ENCODE results near the gene NOL6. TPM values are rescaled to one million over a fixed set of nuclear protein-coding genes. Genes with fewer than 3 reads are reported as not detected.
"Not testable (repeated sequence)": the region's sequence is repeated elsewhere in the genome, so short reads cannot be mapped to it uniquely, and the experiment has no call there.

NOL6 gene, protein sequence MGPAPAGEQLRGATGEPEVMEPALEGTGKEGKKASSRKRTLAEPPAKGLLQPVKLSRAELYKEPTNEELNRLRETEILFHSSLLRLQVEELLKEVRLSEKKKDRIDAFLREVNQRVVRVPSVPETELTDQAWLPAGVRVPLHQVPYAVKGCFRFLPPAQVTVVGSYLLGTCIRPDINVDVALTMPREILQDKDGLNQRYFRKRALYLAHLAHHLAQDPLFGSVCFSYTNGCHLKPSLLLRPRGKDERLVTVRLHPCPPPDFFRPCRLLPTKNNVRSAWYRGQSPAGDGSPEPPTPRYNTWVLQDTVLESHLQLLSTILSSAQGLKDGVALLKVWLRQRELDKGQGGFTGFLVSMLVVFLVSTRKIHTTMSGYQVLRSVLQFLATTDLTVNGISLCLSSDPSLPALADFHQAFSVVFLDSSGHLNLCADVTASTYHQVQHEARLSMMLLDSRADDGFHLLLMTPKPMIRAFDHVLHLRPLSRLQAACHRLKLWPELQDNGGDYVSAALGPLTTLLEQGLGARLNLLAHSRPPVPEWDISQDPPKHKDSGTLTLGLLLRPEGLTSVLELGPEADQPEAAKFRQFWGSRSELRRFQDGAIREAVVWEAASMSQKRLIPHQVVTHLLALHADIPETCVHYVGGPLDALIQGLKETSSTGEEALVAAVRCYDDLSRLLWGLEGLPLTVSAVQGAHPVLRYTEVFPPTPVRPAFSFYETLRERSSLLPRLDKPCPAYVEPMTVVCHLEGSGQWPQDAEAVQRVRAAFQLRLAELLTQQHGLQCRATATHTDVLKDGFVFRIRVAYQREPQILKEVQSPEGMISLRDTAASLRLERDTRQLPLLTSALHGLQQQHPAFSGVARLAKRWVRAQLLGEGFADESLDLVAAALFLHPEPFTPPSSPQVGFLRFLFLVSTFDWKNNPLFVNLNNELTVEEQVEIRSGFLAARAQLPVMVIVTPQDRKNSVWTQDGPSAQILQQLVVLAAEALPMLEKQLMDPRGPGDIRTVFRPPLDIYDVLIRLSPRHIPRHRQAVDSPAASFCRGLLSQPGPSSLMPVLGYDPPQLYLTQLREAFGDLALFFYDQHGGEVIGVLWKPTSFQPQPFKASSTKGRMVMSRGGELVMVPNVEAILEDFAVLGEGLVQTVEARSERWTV
- 34.3 and 34.4 TPM in 2 replicates for total RNA-seq
- long read RNA-seq, full-length matches to known transcripts = 6 of 24 reads
- long read RNA-seq, partial matches to known transcripts = 15 of 24 reads
- long read RNA-seq, other reads (novel, unspliced or antisense) = 3 of 24 reads

DNA sequence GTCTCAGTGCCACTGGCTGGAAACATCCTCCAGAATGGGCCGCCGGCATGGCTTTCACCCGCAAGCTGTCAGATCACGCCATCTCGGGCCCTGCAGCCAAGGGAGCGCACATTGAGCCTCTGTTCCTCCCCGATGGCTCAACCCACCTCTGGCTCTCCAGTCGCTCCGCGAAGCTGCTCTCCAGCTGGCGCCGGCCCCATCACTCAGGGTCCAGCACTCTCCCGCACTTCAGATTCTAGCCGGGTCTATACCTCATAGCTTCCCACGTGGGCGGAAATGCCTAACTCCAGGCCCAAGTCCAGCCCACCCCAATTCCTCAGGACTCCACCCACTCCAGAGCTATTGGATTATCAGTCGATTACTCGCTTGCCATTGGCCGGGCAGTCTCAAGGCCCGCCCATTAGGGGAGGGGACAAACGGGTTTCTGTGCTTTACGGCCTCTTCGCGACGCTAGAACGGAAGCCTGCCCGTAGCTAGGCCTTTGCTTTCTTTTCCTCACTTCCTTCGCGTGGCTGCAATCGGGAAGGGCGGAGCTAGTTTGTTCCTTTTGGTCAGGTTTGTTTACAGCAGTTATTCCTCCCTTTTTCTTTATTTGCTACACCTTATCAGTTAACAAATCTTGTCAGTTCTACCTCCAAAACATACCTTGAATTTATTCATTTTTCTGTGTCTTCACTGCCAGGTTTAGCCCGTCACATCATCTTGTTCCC lies at the start of gene NOL6:
Gene NOL6 (minus strand): TSS at position 282 of the 710 bp plus-strand sequence. CDS start 82 bp downstream, at position 200.
- peak; percentile 99 for DNase-seq (ENCODE audit: extremely low spot score, unreplicated experiment)
- TF ChIP-seq, protein P1, sequence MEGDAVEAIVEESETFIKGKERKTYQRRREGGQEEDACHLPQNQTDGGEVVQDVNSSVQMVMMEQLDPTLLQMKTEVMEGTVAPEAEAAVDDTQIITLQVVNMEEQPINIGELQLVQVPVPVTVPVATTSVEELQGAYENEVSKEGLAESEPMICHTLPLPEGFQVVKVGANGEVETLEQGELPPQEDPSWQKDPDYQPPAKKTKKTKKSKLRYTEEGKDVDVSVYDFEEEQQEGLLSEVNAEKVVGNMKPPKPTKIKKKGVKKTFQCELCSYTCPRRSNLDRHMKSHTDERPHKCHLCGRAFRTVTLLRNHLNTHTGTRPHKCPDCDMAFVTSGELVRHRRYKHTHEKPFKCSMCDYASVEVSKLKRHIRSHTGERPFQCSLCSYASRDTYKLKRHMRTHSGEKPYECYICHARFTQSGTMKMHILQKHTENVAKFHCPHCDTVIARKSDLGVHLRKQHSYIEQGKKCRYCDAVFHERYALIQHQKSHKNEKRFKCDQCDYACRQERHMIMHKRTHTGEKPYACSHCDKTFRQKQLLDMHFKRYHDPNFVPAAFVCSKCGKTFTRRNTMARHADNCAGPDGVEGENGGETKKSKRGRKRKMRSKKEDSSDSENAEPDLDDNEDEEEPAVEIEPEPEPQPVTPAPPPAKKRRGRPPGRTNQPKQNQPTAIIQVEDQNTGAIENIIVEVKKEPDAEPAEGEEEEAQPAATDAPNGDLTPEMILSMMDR (IDR thresholded peaks at IDR 0.05) = no peak
- Mint-ChIP-seq H3K27ac (ENCODE audit: unreplicated experiment) (peak within 1 kb of the TSS; percentile 95), H3K36me3 (ENCODE audit: unreplicated experiment) (peaks cover 23% of the 10 kb centered on the region), H3K9me3 (ENCODE audit: unreplicated experiment) (no peaks in the 10 kb centered on the region), H3K27me3 (ENCODE audit: unreplicated experiment) (no peaks in the 10 kb centered on the region), H3K4me1 (ENCODE audit: unreplicated experiment) (peaks cover 23% of the 10 kb centered on the region), H3K4me3 (ENCODE audit: unreplicated experiment) (peak within 1 kb of the TSS; percentile 99)

DNA sequence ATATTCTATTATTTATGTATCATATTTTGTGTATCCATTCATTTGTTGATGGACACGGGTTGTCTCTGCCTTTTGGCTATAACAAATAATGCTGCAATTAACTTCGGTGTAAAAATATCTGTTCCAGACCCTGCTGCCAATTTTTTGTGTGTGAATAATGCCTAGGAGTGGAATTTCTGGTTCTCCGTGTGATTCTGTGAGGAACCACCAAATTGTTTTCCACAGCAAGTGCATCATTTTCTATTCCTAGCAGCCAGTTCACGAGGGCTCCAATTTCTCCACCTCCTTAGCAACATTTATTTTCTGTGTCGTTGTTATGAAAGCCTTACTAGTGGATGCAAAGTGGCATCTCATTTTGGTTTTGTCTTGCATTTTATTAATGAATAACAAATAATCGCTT lies 48.1 kb upstream of the NOL6 start:
- H3K27me3 Mint-ChIP-seq (ENCODE audit: unreplicated experiment); H3K4me3 Mint-ChIP-seq (ENCODE audit: unreplicated experiment); DNase-seq (ENCODE audit: extremely low spot score, unreplicated experiment); H3K36me3 Mint-ChIP-seq (ENCODE audit: unreplicated experiment); H3K27ac Mint-ChIP-seq (ENCODE audit: unreplicated experiment); H3K9me3 Mint-ChIP-seq (ENCODE audit: unreplicated experiment): not testable (repeated sequence)
- peaks cover 30% of the 10 kb centered on the region for H3K4me1 Mint-ChIP-seq (ENCODE audit: unreplicated experiment)

DNA sequence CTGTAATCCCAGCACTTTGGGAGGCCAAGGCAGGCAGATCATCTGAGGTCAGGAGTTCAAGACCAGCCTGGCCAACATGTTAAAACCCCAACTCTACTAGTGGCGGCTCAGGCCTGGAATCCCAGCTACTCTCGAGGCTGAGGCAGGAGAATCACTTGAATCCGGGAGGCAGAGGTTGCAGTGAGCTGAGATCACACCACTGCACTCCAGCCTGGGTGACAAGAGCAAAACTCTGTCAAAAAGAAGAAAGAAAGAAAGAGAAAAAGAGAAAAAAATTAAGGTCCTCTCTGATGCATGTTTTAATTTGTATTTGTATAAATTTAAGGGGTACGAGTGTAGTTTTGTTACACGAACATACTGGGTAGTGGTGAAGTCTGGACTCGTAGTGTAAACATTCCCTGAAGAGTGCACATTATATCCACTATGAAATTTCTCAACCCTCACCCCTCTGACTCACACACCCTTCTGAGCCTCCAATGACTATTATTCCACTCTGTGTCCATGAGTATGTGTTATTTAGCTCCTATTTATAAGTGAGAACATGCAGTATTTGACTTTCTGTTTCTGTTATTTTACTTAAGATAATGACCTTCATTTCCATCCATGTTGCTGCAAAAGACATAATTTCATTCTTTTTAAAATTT lies 44.3 kb upstream of the NOL6 start:
- H3K4me3 Mint-ChIP-seq (ENCODE audit: unreplicated experiment); H3K9me3 Mint-ChIP-seq (ENCODE audit: unreplicated experiment); H3K27me3 Mint-ChIP-seq (ENCODE audit: unreplicated experiment); DNase-seq (ENCODE audit: extremely low spot score, unreplicated experiment); H3K36me3 Mint-ChIP-seq (ENCODE audit: unreplicated experiment): not testable (repeated sequence)
- Mint-ChIP-seq H3K4me1 (ENCODE audit: unreplicated experiment) (peaks cover 15% of the 10 kb centered on the region), H3K27ac (ENCODE audit: unreplicated experiment) (peak overlapping the region; percentile 73)

DNA sequence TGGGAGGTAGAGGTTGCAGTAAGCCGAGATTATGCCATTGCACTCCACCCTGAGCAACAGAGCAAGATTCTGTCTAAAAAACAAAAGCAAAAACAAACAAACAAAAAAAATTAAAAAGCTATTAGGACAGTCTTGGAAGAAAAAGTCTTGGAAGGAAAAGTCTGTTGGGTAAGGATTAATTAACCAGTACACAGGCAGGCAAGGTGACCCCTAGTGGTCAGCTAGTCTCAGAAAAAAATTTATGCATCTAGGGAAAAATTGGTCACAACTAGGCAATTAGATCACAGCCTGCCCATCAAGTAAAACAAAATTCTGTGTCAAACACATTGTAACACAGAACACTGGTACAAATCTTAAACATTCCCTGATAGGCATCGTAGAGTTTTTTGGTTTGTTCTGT lies 43.6 kb upstream of the NOL6 start:
- Mint-ChIP-seq H3K4me3 (ENCODE audit: unreplicated experiment) (no peak overlapping the region), H3K27ac (ENCODE audit: unreplicated experiment) (peak overlapping the region; percentile 73), H3K4me1 (ENCODE audit: unreplicated experiment) (peaks cover 13% of the 10 kb centered on the region), H3K27me3 (ENCODE audit: unreplicated experiment) (no peaks in the 10 kb centered on the region), H3K36me3 (ENCODE audit: unreplicated experiment) (no peaks in the 10 kb centered on the region), H3K9me3 (ENCODE audit: unreplicated experiment) (no peaks in the 10 kb centered on the region)
- TF ChIP-seq, protein P1 (IDR thresholded peaks at IDR 0.05) = peak; percentile 70
- DNase-seq (ENCODE audit: extremely low spot score, unreplicated experiment) = no peak

DNA sequence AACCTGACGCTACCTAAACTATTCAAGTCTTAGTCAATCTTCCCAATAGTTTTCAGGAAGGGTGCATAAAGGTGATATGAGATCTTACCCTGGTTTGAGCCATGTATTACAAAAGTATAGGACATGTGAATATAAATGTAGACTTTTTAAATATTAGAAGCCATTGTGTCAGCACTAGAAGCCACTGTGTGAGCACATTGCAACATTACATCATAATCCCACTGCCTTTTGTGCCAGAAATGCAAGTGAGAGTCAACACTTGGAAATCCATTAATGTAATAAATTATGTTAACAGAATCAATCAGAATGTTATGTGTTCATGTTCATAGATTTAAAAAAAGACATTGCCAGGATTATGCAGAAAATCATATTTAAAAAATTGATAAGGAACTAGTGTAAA lies 42.7 kb upstream of the NOL6 start:
- not testable (repeated sequence) for DNase-seq (ENCODE audit: extremely low spot score, unreplicated experiment); H3K27me3 Mint-ChIP-seq (ENCODE audit: unreplicated experiment); H3K27ac Mint-ChIP-seq (ENCODE audit: unreplicated experiment); H3K4me3 Mint-ChIP-seq (ENCODE audit: unreplicated experiment); H3K36me3 Mint-ChIP-seq (ENCODE audit: unreplicated experiment); H3K9me3 Mint-ChIP-seq (ENCODE audit: unreplicated experiment)
- H3K4me1 Mint-ChIP-seq (ENCODE audit: unreplicated experiment) = peaks cover 13% of the 10 kb centered on the region

DNA sequence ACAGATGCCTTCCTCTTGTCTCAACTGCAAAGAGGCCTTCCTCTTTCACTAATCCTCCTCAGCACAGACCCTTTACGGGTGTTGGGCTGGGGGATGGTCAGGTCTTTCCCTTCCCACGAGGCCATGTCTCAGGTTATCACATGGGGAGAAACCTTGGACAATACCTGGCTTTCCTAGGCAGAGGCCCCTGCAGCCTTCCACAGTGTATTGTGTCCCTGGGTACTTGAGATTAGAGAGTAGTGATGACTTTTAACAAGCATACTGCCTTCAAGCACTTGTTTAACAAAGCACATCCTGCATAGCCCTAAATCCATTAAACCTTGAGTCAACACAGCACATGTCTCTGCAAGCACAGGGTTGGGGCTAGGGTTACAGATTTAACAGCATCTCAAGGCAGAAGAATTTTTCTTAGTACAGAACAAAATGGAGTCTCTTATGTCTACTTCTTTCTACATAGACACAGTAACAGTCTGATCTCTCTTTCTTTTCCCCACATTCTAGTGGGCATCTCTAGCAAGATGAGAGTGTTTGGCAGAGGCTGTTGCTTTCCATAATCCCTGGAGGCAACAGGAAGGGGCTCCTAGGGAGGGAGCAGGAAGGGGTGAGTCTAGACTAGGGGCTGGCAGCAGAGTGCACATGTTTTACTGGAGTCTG lies 41.7 kb upstream of the NOL6 start:
- H3K36me3 Mint-ChIP-seq (ENCODE audit: unreplicated experiment); DNase-seq (ENCODE audit: extremely low spot score, unreplicated experiment); H3K4me3 Mint-ChIP-seq (ENCODE audit: unreplicated experiment); H3K27me3 Mint-ChIP-seq (ENCODE audit: unreplicated experiment); H3K9me3 Mint-ChIP-seq (ENCODE audit: unreplicated experiment): not testable (repeated sequence)
- Mint-ChIP-seq H3K4me1 (ENCODE audit: unreplicated experiment) (peaks cover 15% of the 10 kb centered on the region), H3K27ac (ENCODE audit: unreplicated experiment) (peak overlapping the region; percentile 37)

DNA sequence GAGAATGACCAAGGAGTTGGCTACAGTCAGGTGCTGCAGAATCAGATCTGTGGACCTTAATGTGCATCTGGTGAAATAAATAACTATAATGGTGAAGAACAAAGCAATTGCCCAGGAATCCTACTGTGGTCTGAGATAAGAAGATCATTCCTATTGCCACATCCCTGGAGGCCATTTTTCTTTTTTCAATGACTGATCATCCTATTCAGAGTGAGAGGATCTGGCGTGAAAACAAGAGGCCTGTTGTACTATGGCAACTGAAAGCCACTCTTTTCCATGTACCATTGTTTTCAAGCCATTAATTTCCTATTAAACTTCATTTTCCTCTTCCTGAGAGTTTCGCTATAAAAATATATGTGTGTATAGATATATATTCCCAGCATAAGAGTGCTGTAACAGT lies 38.8 kb upstream of the NOL6 start:
- not testable (repeated sequence) for H3K36me3 Mint-ChIP-seq (ENCODE audit: unreplicated experiment); H3K27me3 Mint-ChIP-seq (ENCODE audit: unreplicated experiment); DNase-seq (ENCODE audit: extremely low spot score, unreplicated experiment); H3K4me3 Mint-ChIP-seq (ENCODE audit: unreplicated experiment); H3K27ac Mint-ChIP-seq (ENCODE audit: unreplicated experiment); H3K9me3 Mint-ChIP-seq (ENCODE audit: unreplicated experiment)
- H3K4me1 Mint-ChIP-seq (ENCODE audit: unreplicated experiment) = peaks cover 20% of the 10 kb centered on the region

DNA sequence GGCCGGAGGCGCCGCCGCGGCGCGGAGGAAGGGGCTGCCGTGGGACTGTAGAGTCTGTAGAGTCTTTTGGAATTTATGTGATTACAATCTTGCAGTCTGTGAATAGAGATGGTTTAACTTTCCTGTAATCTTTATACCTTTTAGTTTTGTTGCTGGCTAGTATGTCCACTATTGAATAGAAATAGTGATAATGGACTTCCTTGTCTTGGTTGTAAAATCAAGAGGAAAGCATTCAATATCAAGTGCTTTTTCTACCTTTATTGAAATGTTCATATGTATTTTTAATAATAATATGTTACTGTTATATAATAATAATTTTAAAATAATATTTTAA lies 37.4 kb upstream of the NOL6 start:
- peak overlapping the region; percentile 95 for H3K4me3 Mint-ChIP-seq (ENCODE audit: unreplicated experiment)
- DNase-seq (ENCODE audit: extremely low spot score, unreplicated experiment); H3K27me3 Mint-ChIP-seq (ENCODE audit: unreplicated experiment); H3K9me3 Mint-ChIP-seq (ENCODE audit: unreplicated experiment); H3K36me3 Mint-ChIP-seq (ENCODE audit: unreplicated experiment): not testable (repeated sequence)
- peak overlapping the region; percentile 100 for H3K27ac Mint-ChIP-seq (ENCODE audit: unreplicated experiment)
- H3K4me1 Mint-ChIP-seq (ENCODE audit: unreplicated experiment) = peaks cover 30% of the 10 kb centered on the region

Data from osteocyte (in vitro differentiated cells).